Endothelial cell of umbilical vein (primary cell): ENCODE measurements around the gene EPB41L1. TPM values are rescaled to one million over a fixed set of nuclear protein-coding genes. Genes with fewer than 3 reads are reported as not detected.

Experiments
- BruUV-seq: library from RNA; stranded (reverse); fragments of 400-500 nt; replicated peaks from 2 replicates; lab custom pipeline; 2021; lab: Mats Ljungman, UMichigan
- CTCF ChIA-PET: fragments of 300-600, 350-600 bp; sonication (Branson Sonifier 250); formaldehyde crosslinking; loops from one replicate; lab custom pipeline; 2021; ENCODE audit warnings: antibody characterized with exemption, inconsistent platforms; lab: Charles Lee
- POLR2A ChIA-PET: fragments of 300-600, 350-600 bp; sonication (Branson Sonifier 250); formaldehyde crosslinking; loops from one replicate; lab custom pipeline; 2021; ENCODE audit warnings: antibody characterized with exemption, inconsistent platforms; lab: Charles Lee
- DNase-seq: peaks from one replicate; pipeline ENCODE4 v3.0.0-alpha.2; 2011; ENCODE audit warnings: low read depth, low spot score
- FAIRE-seq: peaks from 2 replicates; lab custom pipeline; 2011; peaks lifted over from hg19 to GRCh38; lab: Jason Lieb, UNC
- H2AFZ ChIP-seq: 2 replicates; pipeline ENCODE4 v1.6.0; 2012; ENCODE audit warnings: low read depth, low read length, control low read depth, inconsistent platforms
- H3K27ac ChIP-seq: 2 replicates; pipeline ENCODE4 v1.5.1; 2011; ENCODE audit warnings: low read depth, mild to moderate bottlenecking, control low read depth, low read length, moderate library complexity; ENCODE audit not compliant: insufficient read depth
- H3K27me3 ChIP-seq, 2 experiments: 2 replicates each; pipeline versions ENCODE4 v1.6.0 to v1.6.1; 2011; ENCODE audit warnings: low read length in 2 of 2, mixed read lengths in 1 of 2; ENCODE audit not compliant: control insufficient read depth in 2 of 2, insufficient read depth in 2 of 2
- H3K36me3 ChIP-seq, 2 experiments: 2 replicates in 1 of 2; 3 replicates in 1 of 2; pipeline ENCODE4 v1.5.1; 2011; ENCODE audit warnings: low read length in 2 of 2, mild to moderate bottlenecking in 1 of 2, moderate library complexity in 1 of 2; ENCODE audit not compliant: control insufficient read depth in 2 of 2, insufficient read depth in 2 of 2; ENCODE audit errors: extremely low read depth in 1 of 2
- H3K4me1 ChIP-seq: 3 replicates; pipeline ENCODE4 v1.5.1; 2011; ENCODE audit warnings: mild to moderate bottlenecking, low read length; ENCODE audit not compliant: control insufficient read depth, insufficient read depth; ENCODE audit errors: extremely low read depth
- H3K4me2 ChIP-seq: 2 replicates; pipeline ENCODE4 v1.6.1; 2011; ENCODE audit warnings: low read length, control low read depth, mixed read lengths; ENCODE audit not compliant: insufficient read depth
- H3K4me3 ChIP-seq, 3 experiments: fragments of 200-600 bp in 1 of 3; sonication (generic), shearing (Covaris generic) in 1 of 3; replicated peaks in 1 of 3; 2 replicates each; pipeline ENCODE4 v1.5.1; 2011 to 2016; ENCODE audit warnings: control low read depth in 3 of 3, low read length in 3 of 3, mild to moderate bottlenecking in 2 of 3, inconsistent platforms in 1 of 3, low read depth in 1 of 3, moderate library complexity in 1 of 3; ENCODE audit not compliant: insufficient read depth in 1 of 3
- H3K79me2 ChIP-seq: 2 replicates; pipeline ENCODE4 v1.6.0; 2012; ENCODE audit warnings: low read length, inconsistent platforms; ENCODE audit not compliant: control insufficient read depth, insufficient read depth
- H3K9ac ChIP-seq: replicated peaks from 2 replicates; pipeline ENCODE3; 2011; ENCODE audit warnings: low read length, control low read depth; ENCODE audit not compliant: insufficient read depth; ENCODE audit errors: extremely low read depth
- H3K9me1 ChIP-seq: replicated peaks from 3 replicates; pipeline ENCODE4 v1.6.0; 2011; ENCODE audit warnings: mild to moderate bottlenecking, low read length; ENCODE audit not compliant: control insufficient read depth, insufficient read depth; ENCODE audit errors: extremely low read depth
- H3K9me3 ChIP-seq: replicated peaks from 2 replicates; pipeline ENCODE4 v1.5.1; 2012; ENCODE audit warnings: low read length, inconsistent platforms; ENCODE audit not compliant: control insufficient read depth, insufficient read depth
- H4K20me1 ChIP-seq: replicated peaks from 2 replicates; pipeline ENCODE3; 2011; ENCODE audit warnings: mild to moderate bottlenecking, low read length; ENCODE audit not compliant: control insufficient read depth, insufficient read depth; ENCODE audit errors: extremely low read depth
- EZH2 ChIP-seq: IDR thresholded peaks from 2 replicates; pipeline ENCODE4 v1.6.1; 2012; ENCODE audit warnings: borderline replicate concordance, low read depth, mild to moderate bottlenecking, moderate library complexity, low read length, inconsistent platforms; ENCODE audit not compliant: severe bottlenecking
- FOS ChIP-seq: IDR thresholded peaks from 2 replicates; pipeline ENCODE4 v1.6.1; 2011; ENCODE audit warnings: mild to moderate bottlenecking, low read length, moderate library complexity, borderline replicate concordance; ENCODE audit not compliant: insufficient read depth
- GATA2 ChIP-seq: IDR thresholded peaks from 2 replicates; pipeline ENCODE4 v1.7.0; 2011; ENCODE audit warnings: low read depth, mild to moderate bottlenecking, moderate library complexity, mixed read lengths, low read length; ENCODE audit not compliant: insufficient read length, insufficient read depth
- JUN ChIP-seq: IDR thresholded peaks from 2 replicates; pipeline ENCODE4 v1.6.1; 2011; ENCODE audit warnings: borderline replicate concordance, low read depth; ENCODE audit not compliant: insufficient read length, insufficient read depth
- MYC ChIP-seq: IDR thresholded peaks from one replicate; pipeline ENCODE4 v1.6.1; 2011; ENCODE audit warnings: mild to moderate bottlenecking, low read depth, low read length
- POLR2A ChIP-seq: IDR thresholded peaks from 2 replicates; pipeline ENCODE4 v1.6.1; 2012; ENCODE audit warnings: low read depth, mild to moderate bottlenecking, control low read depth, low read length
- POLR2AphosphoS5 ChIP-seq: IDR thresholded peaks from 2 replicates; pipeline ENCODE4 v1.6.1; 2012; ENCODE audit warnings: low read depth, mild to moderate bottlenecking, control low read depth, low read length, moderate library complexity; ENCODE audit not compliant: insufficient read depth
- dilution Hi-C: fragments of 300-500 bp; cut with MboI; formaldehyde crosslinking; loops from one replicate; pipeline ENCODE4 v1.15.0; 2019; ENCODE audit warnings: low sequenced_read_pairs; ENCODE audit not compliant: extremely low pct_ligation_motif_present
- intact Hi-C: fragments of 100-400 bp; cut with micrococcal nuclease; formaldehyde crosslinking; loops from one replicate; pipeline ENCODE4 v1.10.0; 2022
- polyA plus RNA-seq, 4 experiments: library from polyadenylated mRNA; depleted of rRNA in 3 of 4; stranded (reverse) in 3 of 4; unstranded in 1 of 4; fragments of >200 nt; gene quantifications; 2 replicates each; pipeline versions ENCODE4 v1.2.1 to v1.2.3, GENCODE V29; 2011 to 2012; ENCODE audit warnings: missing spikeins in 1 of 4
- total RNA-seq: library from RNA; stranded (reverse); gene quantifications from 2 replicates; pipeline ENCODE4 v1.2.3, GENCODE V29; 2021
- TF ChIP-seq, protein P1 (sequence below): IDR thresholded peaks from 2 replicates; pipeline ENCODE4 v1.6.1; 2011; ENCODE audit not compliant: insufficient read depth, insufficient read length
- TF ChIP-seq, protein P2 (sequence below), 2 donors: IDR thresholded peaks; 1 replicate in 1 of 2; 2 replicates in 1 of 2; pipeline ENCODE4 v1.5.1; 2011; ENCODE audit warnings: low read length in 2 of 2, mild to moderate bottlenecking in 2 of 2, moderate library complexity in 2 of 2, control low read depth in 1 of 2, inconsistent platforms in 1 of 2, low read depth in 1 of 2; ENCODE audit not compliant: insufficient read depth in 1 of 2; ENCODE audit errors: extremely low read depth in 1 of 2

The EPB41L1 gene
- total and polyA plus RNA-seq, 2 donors (not counting 3 experiments of a cell fraction or from before 2014, with no cell fraction given), result 6.1 to 12.2 TPM

DNA sequence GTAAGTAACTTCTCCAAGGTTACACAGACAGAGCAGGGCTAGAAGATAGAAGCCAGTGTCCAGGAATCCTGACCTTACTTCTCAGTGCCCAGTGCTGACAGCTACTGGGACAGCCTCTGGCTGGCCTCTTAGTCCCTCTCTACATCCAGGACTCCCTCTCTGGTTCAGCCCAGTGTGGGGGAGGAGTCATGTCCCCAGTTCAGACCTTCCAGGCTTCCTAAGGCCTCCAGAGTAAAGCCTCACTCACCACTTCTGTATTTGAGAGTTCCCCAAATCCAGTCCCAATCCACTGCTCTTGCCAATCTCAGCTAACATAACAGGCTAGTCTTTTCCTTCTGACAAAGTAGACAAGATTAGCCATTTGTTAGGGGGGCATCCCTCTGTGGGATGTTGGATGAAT lies 36.9 kb upstream of the EPB41L1 start:
- no peaks in the 10 kb centered on the region for H3K9me3 ChIP-seq
- H3K9ac ChIP-seq, result no peak overlapping the region
- DNase-seq (no peak), FAIRE-seq (no peak)
- ChIA-PET CTCF (interaction anchor here (1.0 to 4.8 kb wide), 5 partner anchors 15 to 124 kb away, joined by 3 to 43 read pairs (median 4); no protein-coding TSS in a partner anchor), POLR2A (no interaction called here)
- H3K4me3 ChIP-seq, result no peak overlapping the region
- H3K79me2 ChIP-seq, result no peaks in the 10 kb centered on the region
- H2AFZ ChIP-seq, result no peak overlapping the region
- H4K20me1 ChIP-seq, result no peaks in the 10 kb centered on the region
- H3K4me1 ChIP-seq, result no peaks in the 10 kb centered on the region
- dilution Hi-C loops (no loop called here), intact Hi-C loops (no loop called here)
- H3K36me3 ChIP-seq, result no peaks in the 10 kb centered on the region
- H3K4me2 ChIP-seq, result no peak overlapping the region
- no peaks in the 10 kb centered on the region for H3K9me1 ChIP-seq
- H3K27me3 ChIP-seq, result peaks cover 3 to 14% of the 10 kb centered on the region in 2 experiments
- TF ChIP-seq, protein P1, sequence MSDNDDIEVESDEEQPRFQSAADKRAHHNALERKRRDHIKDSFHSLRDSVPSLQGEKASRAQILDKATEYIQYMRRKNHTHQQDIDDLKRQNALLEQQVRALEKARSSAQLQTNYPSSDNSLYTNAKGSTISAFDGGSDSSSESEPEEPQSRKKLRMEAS, result no peak
- no peak for TF ChIP-seq FOS
- no peak overlapping the region for H3K27ac ChIP-seq
- BruUV-seq, result no TSS peak

DNA sequence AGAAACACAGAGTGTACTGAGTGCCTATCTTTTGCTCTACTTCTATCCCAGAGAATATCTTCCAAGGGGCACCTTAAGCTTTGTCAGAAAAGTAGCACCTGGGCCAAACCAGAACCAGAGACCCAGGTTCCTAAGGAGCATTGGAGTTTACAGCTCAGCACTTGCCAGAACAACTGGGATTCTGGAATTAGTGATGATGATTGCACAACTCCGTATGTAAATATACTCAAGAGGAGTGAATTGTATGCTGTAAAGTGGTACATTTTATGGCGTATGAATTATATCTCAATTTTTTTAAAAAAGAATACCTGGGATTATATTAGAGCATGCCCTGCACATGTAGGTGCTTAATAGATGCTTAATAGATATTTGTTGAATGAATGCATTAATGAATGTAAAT lies 36.2 kb upstream of the EPB41L1 start:
- no peaks in the 10 kb centered on the region for H3K9me3 ChIP-seq
- no TSS peak for BruUV-seq
- no peak overlapping the region for H3K4me2 ChIP-seq
- CTCF ChIA-PET, result interaction anchor here (1.3 to 4.8 kb wide), 4 partner anchors 15 to 124 kb away, joined by 3 to 43 read pairs (median 10); no protein-coding TSS in a partner anchor
- no peak overlapping the region for H2AFZ ChIP-seq
- TF ChIP-seq GATA2, result no peak
- no peak for TF ChIP-seq MYC
- TF ChIP-seq, protein P2, sequence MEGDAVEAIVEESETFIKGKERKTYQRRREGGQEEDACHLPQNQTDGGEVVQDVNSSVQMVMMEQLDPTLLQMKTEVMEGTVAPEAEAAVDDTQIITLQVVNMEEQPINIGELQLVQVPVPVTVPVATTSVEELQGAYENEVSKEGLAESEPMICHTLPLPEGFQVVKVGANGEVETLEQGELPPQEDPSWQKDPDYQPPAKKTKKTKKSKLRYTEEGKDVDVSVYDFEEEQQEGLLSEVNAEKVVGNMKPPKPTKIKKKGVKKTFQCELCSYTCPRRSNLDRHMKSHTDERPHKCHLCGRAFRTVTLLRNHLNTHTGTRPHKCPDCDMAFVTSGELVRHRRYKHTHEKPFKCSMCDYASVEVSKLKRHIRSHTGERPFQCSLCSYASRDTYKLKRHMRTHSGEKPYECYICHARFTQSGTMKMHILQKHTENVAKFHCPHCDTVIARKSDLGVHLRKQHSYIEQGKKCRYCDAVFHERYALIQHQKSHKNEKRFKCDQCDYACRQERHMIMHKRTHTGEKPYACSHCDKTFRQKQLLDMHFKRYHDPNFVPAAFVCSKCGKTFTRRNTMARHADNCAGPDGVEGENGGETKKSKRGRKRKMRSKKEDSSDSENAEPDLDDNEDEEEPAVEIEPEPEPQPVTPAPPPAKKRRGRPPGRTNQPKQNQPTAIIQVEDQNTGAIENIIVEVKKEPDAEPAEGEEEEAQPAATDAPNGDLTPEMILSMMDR (IDR thresholded peaks at IDR 0.05; ENCODE audit: extremely low read depth in 1 of 2, insufficient read depth in 1 of 2, low read depth in 1 of 2, low read length in 2 of 2), result no peak
- TF ChIP-seq JUN, result no peak
- no peak for TF ChIP-seq FOS
- TF ChIP-seq EZH2, result no peak
- no peak for TF ChIP-seq POLR2AphosphoS5
- no peak for TF ChIP-seq POLR2A
- TF ChIP-seq, protein P1, result no peak
- H3K4me3 ChIP-seq, result no peak overlapping the region
- DNase-seq, result no peak
- no peaks in the 10 kb centered on the region for H3K36me3 ChIP-seq
- no peak for FAIRE-seq
- H3K4me1 ChIP-seq, result no peaks in the 10 kb centered on the region
- H3K9me1 ChIP-seq, result no peaks in the 10 kb centered on the region
- no peaks in the 10 kb centered on the region for H3K79me2 ChIP-seq
- intact Hi-C loops (no loop called here), dilution Hi-C loops (no loop called here)
- no peaks in the 10 kb centered on the region for H4K20me1 ChIP-seq
- POLR2A ChIA-PET, result no interaction called here
- peaks cover 3 to 14% of the 10 kb centered on the region in 2 experiments for H3K27me3 ChIP-seq
- no peak overlapping the region for H3K9ac ChIP-seq
- H3K27ac ChIP-seq, result no peak overlapping the region
